ENCODE results near the gene INSC.
A peak's percentile ranks its signal among the peaks of the same experiment; 100 is the strongest.
"Not testable (repeated sequence)": the region's sequence is repeated elsewhere in the genome, so short reads cannot be mapped to it uniquely, and the experiment has no call there.

The INSC gene, protein sequence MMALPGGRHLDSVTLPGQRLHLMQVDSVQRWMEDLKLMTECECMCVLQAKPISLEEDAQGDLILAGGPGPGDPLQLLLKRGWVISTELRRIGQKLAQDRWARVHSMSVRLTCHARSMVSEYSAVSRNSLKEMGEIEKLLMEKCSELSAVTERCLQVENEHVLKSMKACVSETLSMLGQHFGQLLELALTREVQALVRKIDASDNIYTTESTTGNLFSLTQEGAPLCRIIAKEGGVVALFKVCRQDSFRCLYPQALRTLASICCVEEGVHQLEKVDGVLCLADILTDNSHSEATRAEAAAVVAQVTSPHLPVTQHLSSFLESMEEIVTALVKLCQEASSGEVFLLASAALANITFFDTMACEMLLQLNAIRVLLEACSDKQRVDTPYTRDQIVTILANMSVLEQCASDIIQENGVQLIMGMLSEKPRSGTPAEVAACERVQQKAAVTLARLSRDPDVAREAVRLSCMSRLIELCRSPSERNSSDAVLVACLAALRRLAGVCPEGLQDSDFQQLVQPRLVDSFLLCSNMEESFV

DNA sequence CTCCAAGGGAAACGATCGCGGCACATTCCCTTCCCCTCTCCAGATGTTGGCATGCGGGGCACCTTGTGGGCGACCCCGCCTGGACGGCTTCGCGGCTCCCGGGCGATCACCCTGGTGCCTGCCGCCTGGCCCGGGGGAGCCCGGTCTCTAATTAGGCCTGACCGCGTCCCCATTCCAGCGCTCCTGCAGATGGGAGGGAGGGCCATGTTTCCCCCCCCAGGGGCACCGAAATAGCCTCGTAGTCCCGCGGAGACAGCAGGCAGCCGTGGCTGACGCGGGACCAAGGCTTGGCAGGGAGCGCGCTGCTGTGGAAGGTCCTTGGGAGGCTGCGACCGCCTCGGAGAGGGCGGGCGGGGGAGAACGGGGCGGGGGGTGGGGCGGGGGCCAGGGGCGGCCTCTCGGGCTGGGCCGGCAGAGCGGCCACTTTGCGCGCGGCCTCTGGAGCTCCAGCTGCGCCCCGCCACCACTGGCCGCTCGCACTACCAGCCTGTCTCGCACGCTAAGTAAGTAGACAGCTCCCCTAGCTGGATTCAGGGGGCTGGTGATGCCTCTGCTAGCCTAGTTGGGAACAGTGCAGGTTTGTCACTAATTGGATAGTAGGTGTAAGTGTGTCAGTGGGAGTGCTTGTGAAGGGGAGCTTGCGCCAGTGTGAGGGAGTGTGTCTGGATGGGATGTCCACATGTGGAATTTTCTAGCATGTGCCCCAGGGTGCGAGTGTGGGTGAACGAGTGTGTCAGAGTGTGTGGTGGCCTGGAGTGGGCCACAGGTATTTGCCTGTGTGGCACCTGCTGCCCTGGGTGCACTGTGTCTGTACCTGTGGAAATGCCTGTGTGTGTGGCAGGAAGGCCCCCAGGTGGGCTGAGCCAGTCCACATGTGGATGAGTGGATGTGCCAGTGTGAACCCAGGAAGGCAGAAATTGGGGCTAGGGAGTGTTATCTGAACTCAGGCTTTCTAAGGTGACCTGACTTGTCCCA lies at the start of gene INSC:
Gene INSC, plus strand, starts transcription at position 423 of the 975 bp plus-strand sequence. CDS start 34,252 bp downstream, outside the sequence.
- DNase-seq = no peak

DNA sequence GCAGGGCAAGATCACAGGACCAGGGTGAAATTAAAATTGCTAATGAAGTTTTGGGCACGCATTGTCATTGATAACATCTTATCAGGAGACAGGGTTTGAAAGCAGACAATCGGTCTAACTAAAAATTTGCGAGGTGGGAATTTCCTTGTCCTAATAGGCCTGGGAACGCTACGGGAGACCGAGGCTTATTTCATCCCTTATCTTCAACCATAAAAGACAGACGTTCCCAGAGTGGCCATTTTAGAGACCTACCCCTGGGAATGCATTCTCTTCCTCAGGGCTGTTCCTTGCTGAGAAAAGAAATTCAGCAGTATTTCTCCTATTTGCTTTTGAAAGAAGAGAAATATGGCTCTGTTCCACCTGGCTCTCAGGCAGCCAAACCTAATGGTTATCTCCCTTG lies 45.0 kb upstream of the INSC start:
- not testable (repeated sequence) for DNase-seq

DNA sequence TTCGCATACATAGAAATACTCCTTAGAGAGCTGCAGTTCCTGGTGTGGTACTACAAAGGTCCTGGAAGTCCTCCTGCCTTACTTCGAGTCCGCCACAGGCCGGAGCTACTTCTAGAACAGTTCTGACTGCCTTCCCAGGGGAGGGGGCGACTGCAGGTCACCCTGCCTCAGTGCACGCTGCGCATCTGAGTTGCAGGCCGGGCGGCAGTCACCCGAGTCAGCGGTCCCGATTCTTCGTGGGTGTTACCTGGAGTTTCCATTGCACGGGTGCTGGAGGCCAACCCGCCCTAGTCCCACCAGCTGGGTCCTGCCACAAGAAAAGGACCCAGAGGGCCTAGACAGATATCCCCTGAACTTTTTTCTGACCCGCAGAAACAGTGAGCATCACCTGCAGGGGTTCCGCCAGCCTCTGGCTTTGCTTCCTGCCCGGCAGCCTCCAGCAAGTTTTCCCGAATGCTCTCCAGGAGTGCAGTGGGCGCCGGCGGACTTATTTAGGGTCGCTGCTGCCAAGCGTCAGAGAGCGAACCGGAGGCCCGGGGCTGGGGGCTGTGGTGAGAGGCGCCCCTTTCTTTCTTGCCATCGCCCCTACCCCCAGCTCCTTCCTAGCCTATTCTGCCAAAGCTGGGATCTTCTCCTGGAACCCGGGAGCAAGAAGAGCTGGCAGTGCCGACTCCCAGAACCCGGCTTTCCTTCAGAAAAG lies 43.0 kb upstream of the INSC start:
- no peak for DNase-seq

DNA sequence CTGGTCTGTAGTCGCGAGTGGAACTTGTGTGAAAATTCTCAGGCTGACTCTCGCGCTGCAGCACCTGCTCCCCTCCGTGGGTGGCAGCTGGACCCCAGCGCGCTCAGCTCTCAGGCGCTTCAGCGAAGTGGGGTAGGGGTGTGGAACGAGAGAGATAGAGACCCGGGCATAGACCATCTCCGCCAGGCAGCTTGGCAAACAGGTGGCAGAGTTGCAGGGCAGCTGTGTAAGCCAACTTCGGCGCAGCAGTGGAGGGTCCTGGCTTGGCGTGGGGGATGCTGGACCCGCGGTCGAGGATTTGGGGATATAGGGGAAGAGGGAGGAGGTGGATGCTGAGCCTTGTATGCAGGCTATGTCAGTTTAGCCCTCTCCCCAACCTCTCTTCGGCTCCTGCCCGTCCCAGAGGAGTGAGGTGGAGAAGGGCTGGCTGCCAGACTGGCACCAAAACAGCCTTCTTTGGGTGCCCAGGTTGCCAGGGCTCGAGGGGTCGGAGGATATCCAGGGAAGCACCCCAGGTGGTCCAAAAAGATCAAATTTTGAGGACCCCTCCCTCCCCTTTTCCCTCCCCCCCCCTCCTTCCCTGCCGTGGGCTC lies 42.1 kb upstream of the INSC start:
- DNase-seq = no peak

DNA sequence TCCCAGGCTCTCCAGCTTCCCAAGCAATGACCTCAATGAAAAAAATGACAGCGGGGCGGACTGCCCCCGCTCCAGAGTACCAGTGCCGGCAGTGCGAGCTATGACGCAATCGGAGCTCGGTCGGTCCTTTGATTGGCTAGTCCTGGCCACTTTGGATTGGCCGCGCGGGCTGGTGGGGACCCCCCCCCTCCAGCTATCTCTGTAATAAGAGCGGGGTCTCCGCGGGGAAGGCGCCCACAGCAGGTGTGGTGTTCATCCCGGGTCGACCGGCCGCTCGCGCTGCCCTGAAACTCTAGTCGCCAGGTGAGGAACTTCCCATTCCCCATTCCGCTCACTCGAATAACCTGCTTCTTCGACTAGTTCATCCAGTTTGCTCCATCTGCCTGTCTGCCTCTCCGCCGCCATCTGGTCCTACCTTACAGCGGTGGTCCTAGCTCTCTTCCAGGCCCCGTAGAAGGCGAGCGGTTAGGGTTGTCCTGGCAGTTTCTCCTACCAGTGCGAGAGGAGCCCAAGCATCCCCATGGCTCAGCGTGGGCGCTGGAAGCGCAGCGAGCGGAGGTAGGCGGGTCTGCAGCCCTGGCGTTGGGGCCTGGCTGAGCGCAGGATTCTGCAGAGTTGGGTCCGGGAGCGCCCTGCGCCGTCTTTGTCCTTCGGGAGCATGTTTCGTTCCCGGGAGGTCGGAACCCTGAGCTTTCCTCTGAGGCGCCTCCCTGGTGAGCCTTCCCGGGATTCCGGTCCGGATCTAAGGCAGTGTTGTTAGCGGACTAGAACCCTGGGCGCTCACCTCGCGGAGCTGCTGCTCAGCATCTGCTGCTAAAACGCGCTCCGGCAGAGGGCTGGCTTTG lies 41.1 kb upstream of the INSC start, which contains the start of gene CALCB:
Gene CALCB, plus strand, starts transcription at position 233 of the 845 bp plus-strand sequence. CDS start 1,126 bp downstream, outside the sequence.
- peak in 1 of 2 experiments; percentile 19 for DNase-seq

DNA sequence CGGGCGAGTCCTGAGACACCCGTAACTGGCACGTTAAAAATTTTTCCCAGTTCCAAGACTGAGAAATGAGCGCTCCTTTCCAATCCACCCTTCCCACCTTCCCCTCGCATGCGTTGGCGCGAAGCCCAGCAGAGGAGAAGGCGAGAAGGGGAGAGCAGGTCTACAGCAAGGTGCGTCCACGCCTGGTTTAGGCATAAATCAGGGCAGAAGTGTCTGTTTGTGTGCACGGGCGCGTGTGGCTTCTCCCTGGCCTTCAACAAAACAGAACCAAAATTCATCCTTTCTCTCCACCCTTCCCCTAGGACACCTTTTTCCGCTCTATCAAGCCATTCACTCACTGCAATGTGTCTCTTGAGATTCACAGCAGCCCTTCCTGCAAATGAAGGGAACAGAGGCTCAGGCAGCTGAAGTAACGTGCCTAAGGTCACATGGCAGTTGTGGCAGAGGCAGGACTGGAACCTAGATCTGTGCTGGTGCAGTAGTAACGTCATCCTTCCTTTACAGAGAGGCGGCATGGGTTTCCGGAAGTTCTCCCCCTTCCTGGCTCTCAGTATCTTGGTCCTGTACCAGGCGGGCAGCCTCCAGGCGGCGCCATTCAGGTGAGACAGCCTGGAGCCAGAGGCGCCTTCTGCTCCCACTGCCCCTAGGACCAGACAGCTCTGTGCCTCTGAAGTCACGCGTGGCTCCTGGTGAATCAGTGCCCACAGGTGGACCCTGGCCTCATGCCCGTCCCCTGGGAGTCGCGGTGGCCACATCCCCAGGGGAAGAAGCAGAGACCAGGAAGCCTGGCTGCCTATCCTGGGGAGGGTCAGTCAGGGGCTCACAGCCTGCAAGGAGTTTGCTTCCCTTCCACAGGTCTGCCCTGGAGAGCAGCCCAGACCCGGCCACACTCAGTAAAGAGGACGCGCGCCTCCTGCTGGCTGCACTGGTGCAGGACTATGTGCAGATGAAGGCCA lies 40.2 kb upstream of the INSC start:
- DNase-seq = peak; percentile 84 to 87

DNA sequence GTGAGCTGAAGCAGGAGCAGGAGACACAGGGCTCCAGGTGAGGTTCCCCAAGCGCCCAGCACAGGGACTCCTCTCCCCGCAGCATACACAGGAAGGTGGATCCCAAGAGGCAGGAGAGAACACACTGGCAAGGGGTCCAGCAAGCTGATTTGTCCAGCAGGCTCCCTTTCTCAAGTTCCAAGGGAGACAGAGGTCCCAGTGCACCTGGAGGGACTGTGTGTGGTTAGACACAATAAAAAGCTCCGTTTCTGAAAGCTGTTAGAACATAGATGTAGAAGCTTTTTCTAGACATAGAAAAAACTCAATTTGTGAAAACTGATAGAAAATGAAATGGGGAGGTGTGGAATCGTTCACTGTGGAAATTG lies 39.6 kb upstream of the INSC start:
- DNase-seq = no peak

DNA sequence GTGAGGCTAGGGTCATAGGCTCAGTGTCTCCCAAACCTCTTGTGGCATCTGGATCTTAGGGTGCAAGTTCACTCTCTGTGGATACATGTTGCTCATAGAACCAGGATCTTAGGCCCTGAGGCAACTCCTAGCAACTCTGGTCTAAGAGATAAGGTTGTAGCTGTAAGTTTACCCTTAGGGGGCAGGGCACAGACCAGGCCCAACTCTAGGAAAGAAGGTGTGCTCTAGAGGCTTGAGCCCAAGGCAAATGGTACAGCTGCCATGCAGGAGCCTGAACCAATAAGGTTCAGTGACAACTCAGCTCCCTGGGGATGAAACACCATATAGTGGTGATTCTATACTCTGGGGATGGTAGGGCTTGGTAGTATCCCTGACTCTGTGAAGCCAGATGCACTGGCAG lies 23.5 kb upstream of the INSC start:
- DNase-seq = no peak

DNA sequence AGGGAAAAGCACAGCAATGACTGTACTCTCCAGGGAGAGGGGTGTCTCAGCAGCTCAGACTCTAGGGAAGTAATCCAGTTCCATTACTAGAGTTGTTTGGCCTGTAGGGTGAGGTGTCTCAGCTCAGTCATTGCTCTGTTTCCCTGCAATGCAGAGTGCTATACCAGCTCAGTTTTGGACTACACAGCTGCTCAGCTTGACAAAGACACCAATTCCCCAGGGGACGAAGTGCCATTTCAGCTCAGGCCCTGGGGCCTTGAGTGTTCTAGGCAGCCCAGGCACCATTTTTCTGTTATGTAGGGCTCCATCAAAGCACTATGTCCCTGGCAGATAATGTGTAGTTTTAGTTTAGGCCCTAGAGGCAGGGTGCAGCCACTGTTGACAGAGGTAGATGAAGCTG lies 23.1 kb upstream of the INSC start:
- no peak for DNase-seq

DNA sequence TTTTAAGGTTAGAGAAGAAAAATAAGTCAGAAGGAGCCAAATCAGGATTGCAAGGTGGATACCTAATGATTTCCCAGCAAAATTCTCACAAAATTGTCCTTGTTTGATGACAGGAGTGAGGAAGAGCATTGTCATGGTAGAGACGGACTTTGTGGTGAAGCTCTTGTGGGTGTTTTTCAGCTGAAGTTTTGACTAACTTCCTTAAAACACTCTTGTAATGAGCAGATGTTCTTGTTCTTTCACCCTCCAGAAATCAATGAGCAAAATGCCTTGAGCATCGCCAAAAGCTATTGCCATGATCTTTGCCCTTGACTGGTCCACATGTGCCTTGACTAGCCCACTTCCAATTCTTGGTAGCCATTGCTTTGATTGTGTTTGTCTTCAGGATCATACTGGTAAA lies 21.3 kb upstream of the INSC start:
- DNase-seq = no peak

DNA sequence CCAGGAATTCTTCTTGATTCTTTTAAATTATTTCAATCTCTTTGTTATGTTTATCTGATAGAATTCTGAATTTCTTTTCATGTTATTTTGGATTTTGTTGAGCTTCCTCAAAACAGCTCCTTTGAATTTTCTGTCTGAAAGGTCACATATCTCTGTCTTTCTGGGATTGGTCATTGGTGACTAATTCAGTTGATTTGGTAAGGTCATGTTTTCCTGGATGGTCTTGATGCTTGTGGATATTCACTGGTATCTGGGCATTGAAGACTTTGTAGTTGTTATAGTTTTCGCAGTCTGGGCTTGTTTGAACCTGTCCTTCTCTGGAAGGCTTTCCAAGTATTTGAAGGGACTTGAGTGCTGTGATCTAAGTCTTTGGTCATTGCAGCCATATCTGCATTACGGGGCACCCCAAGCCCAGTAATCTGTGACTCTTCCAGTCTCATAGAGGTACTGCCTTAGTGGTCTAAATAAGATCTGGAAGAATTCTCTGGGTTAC lies 18.9 kb upstream of the INSC start:
- DNase-seq = no peak

DNA sequence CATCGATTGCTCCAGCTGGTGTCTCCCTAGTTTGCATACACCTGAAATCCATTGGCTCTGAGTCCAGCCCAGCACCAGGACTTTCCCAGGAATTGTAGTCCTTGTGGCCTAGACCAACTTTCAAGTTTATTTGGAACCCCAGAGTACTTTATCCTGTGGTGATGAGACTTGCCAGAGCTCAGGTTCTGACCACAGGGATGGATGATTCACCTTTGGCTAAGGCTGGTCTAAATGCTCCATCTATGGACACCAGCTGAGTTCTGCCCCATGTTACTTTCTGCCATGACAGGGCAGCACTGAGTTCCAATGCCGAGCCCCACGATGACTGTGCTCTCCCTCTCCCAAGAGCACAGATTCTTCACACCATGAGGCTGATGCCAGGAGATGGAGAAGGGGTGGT lies 17.3 kb upstream of the INSC start:
- no peak for DNase-seq

DNA sequence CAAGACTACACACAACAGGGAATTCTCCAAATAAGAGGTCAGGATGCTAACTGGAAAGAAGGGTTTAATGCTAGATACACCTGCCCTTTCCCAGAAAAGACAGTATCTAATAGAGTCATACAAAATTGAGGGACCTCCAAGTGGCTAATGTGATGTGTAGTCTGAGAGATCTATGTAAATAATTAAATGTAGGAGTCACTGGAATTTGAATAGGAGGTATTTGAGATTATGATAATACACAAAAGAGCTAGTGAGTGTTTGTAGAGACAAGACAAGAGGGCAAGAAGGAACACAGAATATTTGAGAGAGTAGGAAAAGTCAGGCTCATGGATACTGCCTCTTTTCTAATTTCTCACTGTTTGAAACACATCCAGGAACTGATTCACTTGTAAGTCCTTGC lies 15.5 kb upstream of the INSC start:
- DNase-seq = no peak

DNA sequence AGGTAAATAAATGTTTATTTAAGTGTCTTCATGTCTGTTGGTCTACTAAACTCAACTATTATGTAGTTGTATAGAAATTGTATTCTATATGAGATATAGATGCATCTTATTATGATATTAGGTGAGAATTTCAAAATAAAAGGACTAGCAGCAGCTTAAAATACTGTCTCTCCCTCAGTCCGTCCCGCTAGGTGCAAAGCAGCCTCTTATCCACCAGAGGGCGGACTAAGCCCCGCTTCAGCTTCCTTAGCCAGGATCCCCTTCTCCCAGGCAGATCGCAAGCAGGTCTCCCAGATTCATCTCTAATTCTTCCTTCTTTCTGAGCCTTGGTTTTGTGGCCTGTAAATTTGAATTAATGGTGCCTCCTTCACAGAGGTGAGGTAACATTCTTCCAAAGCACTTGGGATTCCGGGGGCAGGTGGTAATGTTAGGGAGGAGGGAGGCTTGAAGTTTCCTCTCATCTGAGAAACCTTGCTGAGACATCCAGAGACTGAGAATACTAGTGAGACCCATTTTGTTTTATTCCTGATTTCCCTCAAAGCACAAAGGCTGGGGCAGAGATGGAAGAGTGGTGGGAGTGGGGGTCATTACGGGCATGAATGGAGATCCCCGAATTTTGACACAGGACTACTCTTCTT lies 13.5 kb upstream of the INSC start:
- DNase-seq = peak; percentile 9 to 24

DNA sequence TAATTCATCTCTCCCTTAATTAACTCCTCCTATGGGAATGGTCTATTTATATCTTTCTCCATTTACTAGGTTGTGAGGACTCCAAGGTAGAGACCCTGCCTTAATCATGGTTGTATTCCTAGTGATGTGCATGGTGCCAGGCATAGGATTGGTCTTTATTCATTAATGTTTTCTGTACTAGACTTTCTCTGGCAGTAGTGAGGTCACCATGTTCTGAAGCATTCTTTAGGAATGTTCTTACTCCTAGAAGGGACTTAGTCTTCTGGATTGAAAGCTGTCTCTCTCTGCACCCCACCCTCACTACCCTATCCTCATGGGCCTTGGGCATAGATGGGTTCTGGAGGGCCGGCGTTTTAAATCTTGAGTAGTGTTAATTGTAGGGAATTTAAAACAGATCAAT lies 10.6 kb upstream of the INSC start:
- DNase-seq = no peak

DNA sequence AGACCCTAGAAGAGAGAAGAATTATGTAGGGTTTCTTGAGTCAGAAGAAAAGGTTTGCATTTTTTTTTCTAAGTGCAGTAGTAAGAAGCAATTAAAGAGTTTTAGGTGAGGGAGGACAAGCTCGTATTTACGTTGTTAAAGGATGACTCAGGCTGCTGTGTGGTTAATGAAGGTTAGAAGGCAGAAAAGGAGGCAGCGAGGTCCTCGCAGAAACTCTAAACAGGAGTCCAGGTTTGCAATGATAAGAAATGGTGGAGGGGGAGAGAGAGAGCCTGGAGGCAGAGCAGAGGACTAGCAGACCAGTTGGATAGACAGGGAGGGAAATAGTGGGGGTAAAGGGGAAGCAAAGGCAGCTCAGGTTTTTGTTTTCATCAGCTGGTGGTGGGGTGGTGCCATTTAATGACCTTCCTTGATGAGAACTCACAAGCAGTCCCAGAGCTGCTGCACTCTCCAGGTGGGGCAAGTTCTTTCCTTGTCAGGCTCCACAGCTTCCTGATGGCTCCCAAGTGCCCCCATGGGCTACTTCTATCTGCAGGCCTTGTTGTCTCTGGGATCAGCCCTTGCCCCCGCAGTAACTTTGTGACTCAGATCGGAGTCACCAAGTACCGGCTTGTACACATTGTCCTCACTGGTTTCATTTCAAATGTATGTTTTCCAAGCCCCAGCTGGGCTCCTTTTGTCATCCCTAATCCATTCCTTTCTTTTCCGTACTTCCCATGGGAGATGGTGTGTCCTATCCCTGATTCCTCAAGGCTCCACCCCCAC lies 8.3 kb upstream of the INSC start:
- no peak for DNase-seq

DNA sequence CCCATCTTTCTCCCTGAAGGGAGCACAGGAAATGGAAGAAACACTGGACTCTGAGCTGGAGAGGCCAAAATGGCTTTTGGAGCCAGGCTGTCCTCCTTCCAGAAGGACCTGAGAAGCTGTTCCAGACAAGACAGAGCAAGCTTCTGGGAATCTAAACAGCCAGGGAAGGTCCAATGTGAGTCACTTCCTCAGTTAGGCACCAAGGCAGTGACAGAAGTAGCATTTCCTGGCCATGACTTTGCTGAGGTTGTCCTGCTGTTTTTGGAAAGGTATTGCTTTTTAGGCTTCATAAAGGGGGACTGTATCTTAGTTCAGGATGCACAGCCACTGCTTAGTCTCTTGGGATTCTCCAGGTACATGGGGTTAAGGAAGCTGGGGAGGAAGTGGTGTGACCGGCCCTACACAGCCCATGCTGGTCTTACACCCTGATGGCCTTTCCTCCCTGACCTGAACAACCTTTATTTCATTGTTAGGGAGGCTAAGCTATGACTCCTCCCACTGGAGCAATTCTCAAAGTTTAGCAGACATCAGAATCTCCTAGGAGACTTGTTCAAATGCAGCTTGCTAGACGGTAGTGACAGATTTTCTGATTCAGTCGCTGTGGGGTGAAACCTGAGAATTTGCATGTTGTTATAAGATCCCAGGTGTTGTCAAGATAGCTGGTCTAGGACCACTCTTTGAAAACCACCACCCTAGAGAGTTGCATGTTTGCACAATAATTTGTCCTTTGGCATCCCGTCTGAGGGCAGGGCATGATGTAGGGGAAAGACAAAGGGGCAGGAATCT lies 6.8 kb upstream of the INSC start:
- no peak for DNase-seq

DNA sequence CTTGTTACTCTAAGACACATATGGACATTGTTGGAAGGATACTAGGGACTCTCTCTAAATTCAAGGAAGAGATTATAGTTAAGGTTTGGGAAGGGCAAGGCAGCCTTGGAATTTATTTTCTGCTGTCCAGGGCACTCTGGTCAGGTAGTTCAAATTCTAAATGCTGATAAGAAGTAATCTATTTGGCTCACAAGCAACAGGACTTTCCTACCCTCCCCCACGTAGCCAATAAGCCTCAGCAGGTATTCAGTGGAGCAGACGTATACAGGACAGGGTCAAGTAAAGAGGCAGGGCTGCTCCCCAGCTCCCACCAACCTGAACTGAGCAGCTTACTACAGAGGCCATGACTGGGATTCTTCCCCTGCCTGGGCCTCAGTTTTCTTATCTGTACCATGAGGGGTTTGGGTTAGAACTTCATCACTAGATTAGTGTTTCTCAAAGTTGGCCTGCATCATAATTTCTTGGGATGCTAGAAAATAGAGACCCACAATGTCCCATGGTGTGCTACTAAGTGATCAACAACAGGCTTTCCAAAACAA lies 6.1 kb upstream of the INSC start:
- no peak for DNase-seq
